Measurements from ENCODE around the gene TAS2R41. TPM values are rescaled to one million over a fixed set of nuclear protein-coding genes. Genes with fewer than 3 reads are reported as not detected.
A peak's percentile ranks its signal among the peaks of the same experiment; 100 is the strongest.

The TAS2R41 gene
- total RNA-seq, 1 donor from 2014 or later: not detected

GRCh38 chr7:143492799-143493739, 15.4 kb downstream of the TAS2R41 start:
- DNase-seq (ENCODE audit: extremely low read depth, low read depth, low spot score): no peak

DNA sequence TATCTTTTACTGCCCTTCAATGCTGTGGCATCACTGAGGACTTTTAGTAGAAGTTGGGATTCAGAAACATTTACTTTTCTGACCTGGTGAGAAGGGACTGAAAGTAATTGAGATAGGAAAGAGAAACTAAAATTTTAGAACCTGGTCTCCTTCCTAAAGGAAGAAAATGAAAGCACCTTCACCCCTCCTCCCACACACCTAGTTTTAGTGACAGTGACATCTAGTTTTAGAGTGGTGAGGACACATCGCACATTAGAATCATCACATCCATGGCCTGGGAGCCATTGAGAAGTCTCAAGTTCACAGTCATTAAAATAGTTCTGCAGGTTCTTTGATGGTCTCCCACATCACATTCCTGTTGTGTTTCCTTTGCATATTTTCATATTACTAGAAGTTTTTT, 16.1 kb downstream of the TAS2R41 start:
- DNase-seq (ENCODE audit: extremely low read depth, low read depth, low spot score): no peak

DNA sequence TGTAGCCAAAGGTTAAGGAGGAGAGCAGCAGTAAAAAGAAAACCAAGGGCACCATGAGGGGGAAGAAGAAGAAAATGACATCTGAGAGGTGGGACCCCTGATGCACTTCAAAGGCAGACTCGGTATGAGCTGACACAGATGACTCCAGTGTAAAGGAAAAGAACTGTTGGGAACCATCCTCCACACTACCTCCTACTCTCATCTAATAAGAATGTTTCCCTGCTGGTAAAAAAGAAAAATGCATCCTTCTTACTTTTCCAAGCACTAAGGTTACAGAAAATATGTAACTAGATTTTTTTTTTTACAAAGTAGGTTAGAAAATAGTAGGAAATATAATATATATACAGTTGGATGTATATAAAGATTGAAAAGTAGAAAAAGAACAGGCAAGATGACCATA, 16.9 kb downstream of the TAS2R41 start:
- no peak for DNase-seq (ENCODE audit: extremely low read depth, low read depth, low spot score)

DNA sequence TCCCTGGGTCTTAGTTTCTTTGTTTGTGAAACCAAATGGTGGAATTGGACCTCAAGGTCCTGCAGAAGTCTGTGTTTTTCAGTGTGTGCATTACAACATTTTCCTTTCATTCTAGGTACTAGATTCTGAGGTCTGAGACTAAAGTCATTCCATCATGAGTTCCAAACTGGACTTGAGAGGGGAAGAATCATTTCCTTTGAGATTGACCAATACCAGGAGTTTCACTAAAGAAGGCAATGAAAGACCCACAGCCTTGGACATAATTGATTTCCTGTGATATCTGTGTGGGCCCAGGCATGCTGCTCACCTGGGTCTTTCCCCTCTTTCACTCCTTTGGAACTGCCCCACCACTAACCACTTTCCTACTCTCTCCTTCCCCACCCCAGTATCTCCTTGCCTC, 18.2 kb downstream of the TAS2R41 start:
- no peak for DNase-seq (ENCODE audit: extremely low read depth, low read depth, low spot score)

DNA sequence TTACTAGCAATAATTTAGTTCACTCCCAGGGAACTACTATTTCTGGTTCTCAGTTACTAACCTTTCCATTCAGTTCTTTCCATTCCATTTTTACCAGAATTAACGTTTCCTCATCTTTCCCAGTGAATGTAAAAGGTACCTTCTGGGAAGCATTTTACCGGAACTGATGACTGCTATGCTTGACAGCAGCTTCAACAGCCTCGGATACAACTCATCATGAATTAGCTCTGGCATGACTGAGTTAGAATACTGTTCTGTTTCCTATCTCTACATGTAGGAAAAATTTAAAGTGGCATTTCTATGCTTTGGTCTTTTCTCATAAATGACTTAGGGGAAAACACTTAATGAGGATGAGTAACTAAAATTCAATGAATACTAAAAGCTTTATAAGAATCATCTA, 18.6 kb downstream of the TAS2R41 start:
- DNase-seq (ENCODE audit: extremely low read depth, low read depth, low spot score): no peak

DNA sequence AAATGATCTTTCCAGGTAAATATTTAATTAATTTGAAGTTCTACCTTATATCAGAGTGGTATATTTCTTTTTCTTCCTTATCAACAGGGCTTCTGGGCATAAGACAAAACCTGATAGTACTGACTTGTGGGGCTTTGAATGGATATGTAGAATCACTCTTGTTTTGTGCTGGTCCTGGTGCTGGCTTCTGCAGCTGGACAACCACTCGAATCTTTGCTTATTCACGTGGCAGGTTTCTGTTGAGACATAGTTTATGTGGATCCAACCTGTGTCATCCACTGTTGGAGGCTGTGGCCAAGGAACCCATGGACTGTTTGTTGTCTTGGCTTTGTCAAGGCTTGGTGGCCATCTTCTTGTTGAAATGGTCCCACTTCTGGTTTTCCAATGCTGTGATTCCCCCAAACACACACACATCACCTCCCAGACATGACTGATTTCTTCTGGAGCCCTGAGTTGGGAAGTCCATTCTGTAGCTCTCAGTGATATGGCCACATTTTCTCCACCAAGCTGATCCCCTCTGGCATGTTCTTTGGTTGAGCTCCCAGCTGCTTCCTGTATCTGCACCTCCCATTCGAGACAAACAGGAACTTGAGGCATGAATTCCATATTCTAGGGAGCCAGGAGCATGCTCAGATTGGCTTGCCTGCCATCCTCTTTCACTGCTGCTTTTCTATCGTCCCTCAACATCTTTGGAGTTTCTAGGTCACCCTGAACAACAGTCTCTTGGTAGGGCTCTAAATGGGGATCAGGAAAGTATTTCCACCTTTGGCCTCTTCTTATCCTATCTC, 19.5 kb downstream of the TAS2R41 start:
- DNase-seq (ENCODE audit: extremely low read depth, low read depth, low spot score): no peak

DNA sequence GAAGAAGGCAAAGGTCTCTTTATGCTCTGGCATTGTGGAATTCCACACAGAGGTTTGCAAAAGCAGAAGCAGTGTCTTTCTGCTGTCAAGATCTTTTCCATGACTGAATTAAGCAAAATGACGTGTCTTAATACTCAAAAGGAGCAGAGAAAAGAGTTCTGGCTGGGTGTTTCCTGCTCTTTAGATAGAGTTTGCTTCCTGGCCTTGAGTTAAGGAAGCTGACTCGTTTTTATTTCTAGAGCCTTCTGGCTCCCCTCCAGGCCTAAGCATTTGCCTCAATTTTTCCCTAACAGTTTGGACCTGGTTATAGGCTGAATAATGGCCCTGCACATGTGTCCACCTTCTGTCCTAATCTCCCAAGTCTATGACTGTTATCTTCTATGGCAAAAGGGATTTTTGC, 21.6 kb downstream of the TAS2R41 start:
- DNase-seq (ENCODE audit: extremely low read depth, low read depth, low spot score): peak; percentile 97

DNA sequence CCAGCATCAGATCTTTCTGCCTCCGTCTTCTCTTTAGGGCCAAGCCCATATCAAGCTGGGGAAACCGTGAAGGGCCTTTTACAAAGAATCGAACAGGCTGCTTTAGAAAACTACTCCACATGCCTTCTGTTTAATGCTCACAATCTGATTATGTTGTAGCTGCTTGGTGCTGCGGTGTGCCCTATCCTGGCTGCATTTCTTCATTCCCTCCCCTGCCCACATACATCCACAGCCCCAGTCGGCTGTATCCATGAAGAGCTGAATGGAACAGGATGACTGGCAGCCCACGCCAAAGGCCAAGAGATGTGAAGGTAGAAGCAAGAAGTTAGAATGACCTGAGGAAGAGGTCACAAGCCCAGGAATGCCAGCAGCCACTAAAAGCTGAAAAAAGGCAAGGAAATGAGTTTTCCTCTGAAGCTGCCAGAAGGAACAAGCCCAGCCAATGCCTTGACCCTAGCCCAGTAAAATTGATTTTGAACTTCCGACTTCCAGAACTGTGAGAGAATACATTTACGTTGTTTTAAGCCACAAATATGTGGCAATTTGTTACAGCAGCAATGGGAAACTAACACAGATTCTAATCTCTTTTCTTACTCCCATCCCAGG, 22.2 kb downstream of the TAS2R41 start:
- peak; percentile 90 for DNase-seq (ENCODE audit: extremely low read depth, low read depth, low spot score)

DNA sequence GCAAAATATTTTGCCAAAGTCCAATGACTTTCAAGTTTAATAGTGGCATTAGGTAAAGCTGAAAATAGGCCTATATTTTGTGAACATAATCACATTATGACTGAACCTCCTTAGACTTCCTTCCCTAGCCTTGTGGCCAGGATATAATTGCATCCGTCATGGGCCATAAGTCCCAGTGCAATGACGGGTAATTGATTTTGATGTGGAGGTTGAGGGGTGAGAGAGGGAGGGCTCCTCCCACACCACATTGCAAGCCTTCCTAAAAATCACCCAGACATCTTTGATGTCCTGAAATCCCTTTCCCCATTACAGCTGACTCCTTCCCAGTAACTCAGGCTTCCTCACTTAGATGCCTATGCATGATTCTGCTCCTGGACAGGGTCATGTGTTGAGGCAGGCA, 25.6 kb downstream of the TAS2R41 start:
- DNase-seq (ENCODE audit: extremely low read depth, low read depth, low spot score): no peak

DNA sequence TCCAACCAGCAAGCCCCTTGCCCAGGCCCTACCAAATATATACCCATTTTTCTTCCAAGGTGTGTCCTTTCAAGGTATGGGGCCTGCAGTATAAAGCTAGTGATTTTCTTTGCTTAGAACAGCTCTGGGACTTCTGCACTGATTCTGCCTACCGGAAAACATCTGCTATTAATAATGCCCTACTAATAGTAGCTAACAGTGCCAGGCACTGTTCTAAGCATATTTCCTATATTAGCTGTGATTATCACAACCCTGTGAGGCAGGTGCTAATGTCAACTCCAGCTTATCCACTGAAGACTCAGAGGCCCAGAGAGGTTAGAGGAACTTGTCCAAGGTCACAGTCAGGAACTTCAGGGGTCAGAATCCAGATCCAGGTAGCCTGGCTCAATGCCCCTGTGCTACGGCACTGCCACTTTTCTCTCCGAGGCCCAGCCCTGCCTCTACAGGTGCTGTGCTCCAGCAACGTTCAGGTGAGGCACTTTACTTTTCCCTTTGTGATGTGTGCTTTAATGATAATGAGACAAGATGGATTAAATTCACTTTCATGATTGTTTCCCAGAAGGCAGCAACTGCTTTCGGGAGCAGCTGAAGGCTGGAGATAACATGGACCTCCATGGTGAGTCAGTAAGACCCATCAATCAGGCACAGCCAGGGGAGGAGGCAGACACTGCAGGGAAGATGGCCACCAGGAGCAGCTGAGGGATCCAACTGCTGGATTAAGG, 26.7 kb downstream of the TAS2R41 start:
- no peak for DNase-seq (ENCODE audit: extremely low read depth, low read depth, low spot score)

DNA sequence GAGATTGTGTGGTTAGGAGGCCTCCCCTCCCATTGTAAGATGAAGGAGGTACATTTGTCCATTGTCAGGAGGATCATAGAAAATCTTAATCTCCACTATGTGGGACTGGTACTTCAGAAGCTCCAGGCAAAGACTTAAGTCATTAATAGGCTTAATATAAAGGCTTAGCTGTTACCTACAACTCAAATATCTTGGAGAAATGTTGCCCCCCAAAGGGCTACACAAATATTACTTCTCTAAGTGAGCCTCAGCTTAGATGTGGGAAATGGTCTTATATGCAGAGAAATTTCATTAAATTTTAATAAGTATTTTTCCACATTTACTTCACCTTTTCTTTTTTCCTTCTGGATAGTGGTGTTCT, 27.2 kb downstream of the TAS2R41 start:
- DNase-seq (ENCODE audit: extremely low read depth, low read depth, low spot score): no peak

DNA sequence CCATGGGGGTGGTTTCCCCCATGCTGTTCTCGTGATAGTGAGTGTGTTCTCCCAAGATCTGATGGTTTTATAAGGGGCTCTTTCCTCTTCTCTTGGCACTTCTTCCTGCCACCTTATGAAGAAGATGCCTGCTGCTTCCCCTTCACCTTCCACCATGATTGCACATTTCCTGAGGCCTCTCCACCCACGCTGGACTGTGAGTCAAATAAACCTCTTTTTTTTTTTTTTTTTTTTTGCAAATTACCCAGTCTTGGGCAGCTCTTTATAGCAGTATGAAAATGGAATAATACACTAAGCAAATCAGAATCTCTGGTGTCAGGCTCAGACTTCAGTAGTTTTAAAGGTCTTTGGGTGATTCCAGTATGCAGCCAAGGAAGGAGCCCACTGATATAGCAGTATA, 28.2 kb downstream of the TAS2R41 start:
- DNase-seq (ENCODE audit: extremely low read depth, low read depth, low spot score): no peak

DNA sequence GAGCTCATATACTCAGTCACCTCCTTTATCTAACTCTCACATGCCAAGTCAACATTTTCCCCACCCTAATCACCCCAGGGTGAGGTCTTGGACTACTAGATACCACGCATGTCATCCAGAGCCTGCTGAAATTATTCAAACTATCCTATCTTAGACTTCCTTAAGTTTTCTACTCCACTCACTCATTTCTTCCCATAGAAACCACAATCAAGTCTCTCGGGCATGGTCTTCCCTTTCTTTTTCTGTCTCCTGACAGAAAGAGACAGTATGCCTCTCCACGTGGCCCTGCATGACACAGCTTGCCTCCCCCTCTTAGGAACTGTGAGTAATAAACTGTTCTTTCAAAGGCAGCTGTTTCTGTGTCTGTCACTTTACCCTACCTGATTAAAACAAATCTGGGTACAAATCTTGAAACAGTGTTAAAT, 29.4 kb downstream of the TAS2R41 start:
- DNase-seq (ENCODE audit: extremely low read depth, low read depth, low spot score): no peak

DNA sequence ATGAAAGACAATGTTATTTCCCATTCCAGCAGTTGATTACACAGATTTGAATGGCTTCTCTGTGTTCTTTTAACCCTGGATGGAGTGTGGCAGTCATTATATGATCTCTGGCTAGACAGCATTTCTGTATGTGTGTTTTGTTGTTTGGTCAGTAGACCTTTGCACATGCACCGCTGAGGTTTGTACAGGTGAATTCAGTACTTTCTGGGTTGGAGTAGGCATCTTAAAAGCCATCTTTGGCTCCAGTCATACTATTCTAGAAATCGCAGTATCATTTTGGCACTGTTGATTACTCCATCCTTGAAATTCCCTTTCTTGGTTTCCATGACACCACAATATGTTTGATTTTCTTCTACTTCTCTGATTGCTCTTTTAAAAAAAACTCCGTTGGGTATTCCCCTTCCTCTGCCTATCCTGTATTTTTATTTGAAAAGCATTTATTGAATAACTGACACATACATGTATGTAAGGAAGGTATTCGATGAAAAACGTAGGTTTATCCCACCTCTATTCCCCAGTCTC, 29.9 kb downstream of the TAS2R41 start:
- DNase-seq (ENCODE audit: extremely low read depth, low read depth, low spot score): no peak

DNA sequence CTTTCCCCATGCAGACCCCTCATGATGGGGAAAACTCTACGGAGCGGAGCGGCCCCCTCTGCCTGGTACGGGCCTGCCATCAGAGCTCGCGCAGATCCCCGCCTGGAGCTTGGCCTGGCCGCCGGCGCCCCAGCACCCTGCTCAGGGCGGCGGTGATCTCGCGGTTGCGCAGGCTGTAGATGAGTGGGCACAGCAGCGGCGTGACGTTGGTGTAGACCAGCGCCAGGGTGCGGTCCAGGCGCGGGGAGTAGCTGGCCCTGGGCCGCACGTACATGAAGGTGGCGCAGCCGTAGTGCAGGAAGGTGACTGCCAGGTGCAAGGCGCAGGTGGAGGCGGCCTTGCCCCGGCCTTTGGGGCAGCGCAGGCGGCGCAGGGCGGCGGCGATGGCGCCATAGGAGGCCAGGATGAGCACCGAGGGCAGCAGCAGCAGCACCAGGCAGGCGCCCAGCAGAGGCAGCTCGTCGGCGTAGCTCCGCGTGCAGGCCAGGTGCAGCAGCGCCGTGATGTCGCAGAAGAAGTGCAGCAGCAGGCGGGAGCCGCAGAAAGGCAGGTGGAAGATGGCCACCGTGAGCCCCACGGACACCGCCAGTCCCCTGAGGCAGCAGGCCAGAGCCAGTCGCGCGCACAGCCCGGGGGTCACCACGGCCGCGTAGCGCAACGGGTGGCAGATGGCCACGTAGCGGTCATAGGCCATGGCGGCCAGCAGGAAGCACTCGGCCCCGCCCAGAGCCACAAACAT, 33.4 kb downstream of the TAS2R41 start:
- DNase-seq (ENCODE audit: extremely low read depth, low read depth, low spot score): no peak

- DNase-seq (ENCODE audit: extremely low read depth, low read depth, low spot score): no peak
Measured at GRCh38 chr7:143511593-143512047, 33.9 kb downstream of the TAS2R41 start.

DNA sequence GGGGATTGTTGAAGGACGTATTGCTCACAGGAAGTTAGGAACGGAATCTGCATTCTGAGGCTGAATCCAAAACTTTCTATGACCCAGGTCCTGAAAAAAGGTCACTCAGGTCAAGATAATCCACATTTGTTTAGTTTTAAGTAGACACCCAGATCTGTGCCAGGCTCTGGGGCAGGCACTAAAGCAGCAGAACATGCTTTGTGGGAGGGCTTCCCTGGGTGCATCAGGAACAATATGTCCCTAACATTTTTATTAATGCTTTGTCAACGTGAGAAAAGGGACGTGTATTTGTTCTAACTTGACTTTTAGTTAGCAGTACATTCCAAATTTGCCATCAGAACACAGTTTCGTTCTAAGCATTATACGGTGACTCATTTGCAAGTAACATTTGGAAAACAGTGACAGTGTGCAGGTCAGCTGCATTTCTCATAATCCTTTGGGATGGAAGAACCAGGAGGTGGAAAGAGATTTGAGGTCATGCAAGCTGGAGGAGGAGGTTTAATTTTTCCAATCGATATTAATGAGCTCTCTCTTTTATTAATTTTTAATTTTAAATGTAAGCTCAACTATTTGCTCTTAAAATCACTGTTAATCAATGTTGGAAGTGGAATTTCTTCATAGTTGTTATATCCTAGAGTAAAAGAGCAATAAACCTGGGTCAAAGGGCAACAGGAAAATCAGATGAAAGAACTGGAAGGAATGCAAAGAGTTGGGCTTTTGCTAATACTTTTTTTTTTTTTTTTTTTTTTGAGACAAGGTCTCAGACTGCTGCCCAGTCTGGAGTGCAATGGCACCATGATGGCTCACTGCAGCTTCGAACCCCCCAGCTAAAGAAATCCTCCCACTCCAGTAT, 35.0 kb downstream of the TAS2R41 start:
- DNase-seq (ENCODE audit: extremely low read depth, low read depth, low spot score): no peak

DNA sequence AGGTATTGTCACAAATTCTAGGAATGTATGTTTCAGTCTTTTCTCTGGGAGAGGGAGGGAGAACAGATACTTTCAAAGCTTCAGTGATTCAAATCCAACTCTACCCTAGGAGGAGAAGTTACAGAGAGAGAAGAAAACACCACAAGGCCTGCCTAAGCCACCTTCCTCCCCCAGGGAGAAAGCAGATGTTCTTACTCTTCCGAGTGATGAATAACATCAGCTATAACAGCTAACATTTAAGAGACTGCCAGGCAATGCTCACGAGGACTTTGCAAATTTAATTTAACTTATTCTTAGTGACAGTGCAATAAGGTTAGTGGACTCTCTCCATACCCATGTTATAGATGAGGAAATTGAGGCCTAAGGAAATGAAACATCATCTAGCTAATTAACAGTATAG, 36.8 kb downstream of the TAS2R41 start:
- no peak for DNase-seq (ENCODE audit: extremely low read depth, low read depth, low spot score)

Measured in glomerular endothelial cell (primary cell).